KMS-11 (cell line): ENCODE results near the gene NUDCD3.

ENCODE experiments used
- H2AFZ ChIP-seq: fragments of 200-600 bp; sonication (generic); 2 replicates; pipeline ENCODE4 v1.6.1; 2016; ENCODE audit warnings: antibody characterized with exemption, mixed run types, low read depth
- H3K27ac ChIP-seq: fragments of 200-600 bp; sonication (generic); 2 replicates; pipeline ENCODE4 v1.6.1; 2016; ENCODE audit warnings: mild to moderate bottlenecking, mixed run types
- H3K27me3 ChIP-seq: fragments of 200-600 bp; sonication (generic); 2 replicates; pipeline ENCODE4 v1.6.1; 2017; ENCODE audit warnings: mild to moderate bottlenecking, low read depth, mixed run types, moderate library complexity; ENCODE audit not compliant: insufficient read depth
- H3K36me3 ChIP-seq: fragments of 200-600 bp; sonication (generic); 2 replicates; pipeline ENCODE4 v1.6.1; 2017; ENCODE audit warnings: mild to moderate bottlenecking, mixed run types; ENCODE audit not compliant: insufficient read depth
- H3K4me1 ChIP-seq: fragments of 200-600 bp; sonication (generic); 2 replicates; pipeline ENCODE4 v1.6.1; 2016; ENCODE audit warnings: mild to moderate bottlenecking, low read depth, mixed run types; ENCODE audit not compliant: poor library complexity, severe bottlenecking
- H3K4me2 ChIP-seq: fragments of 200-600 bp; sonication (generic); 2 replicates; pipeline ENCODE4 v1.7.0; 2016; ENCODE audit warnings: mild to moderate bottlenecking, mixed run types
- H3K4me3 ChIP-seq: fragments of 200-600 bp; sonication (generic); IDR thresholded peaks from 2 replicates; pipeline ENCODE4 v1.6.1; 2017; ENCODE audit warnings: low read depth, low read length, mixed read lengths; ENCODE audit not compliant: insufficient read depth
- H3K79me2 ChIP-seq: fragments of 200-600 bp; sonication (generic); 2 replicates; pipeline ENCODE4 v1.6.1; 2016; ENCODE audit warnings: low read depth, mixed run types; ENCODE audit not compliant: insufficient read depth
- H3K9ac ChIP-seq: fragments of 200-600 bp; sonication (generic); 2 replicates; pipeline ENCODE4 v1.6.1; 2016; ENCODE audit warnings: mild to moderate bottlenecking, mixed run types
- H4K20me1 ChIP-seq: fragments of 200-600 bp; sonication (generic); 2 replicates; pipeline ENCODE4 v1.6.1; 2016; ENCODE audit warnings: mild to moderate bottlenecking, mixed run types; ENCODE audit not compliant: insufficient read depth
- TF ChIP-seq, protein P1 (sequence below): fragments of 200-600 bp; sonication (generic); conservative IDR thresholded peaks from 2 replicates; pipeline ENCODE4 v1.6.1; 2017; ENCODE audit warnings: low read depth, mild to moderate bottlenecking, antibody characterized with exemption, low read length, moderate library complexity, mixed read lengths

The NUDCD3 gene

DNA sequence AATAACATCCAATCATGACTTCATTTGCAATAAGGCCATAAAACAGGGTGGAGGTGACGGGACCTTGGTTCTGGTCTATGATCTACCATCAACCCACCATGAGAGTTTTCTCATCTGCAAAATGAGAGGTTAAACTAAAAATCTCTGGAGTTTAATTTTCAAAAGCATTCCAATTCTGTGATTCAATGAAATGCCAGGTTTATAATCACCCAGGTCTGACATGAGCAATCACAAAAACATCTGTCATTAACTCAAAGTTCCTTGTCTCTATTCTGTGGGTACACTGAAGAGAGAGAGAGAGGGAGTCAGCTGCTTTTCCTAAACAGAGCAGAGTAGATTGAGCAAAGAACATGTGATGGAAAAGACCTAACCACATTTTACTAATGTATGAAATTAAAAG is 75.4 kb downstream of the NUDCD3 start:
- Histone ChIP-seq H3K4me3 (no peak overlapping the region), H3K9ac (no peak overlapping the region), H3K79me2 (no peaks in the 10 kb centered on the region), H3K27ac (no peak overlapping the region), H3K27me3 (no peaks in the 10 kb centered on the region), H4K20me1 (no peaks in the 10 kb centered on the region), H2AFZ (no peak overlapping the region), H3K4me1 (no peaks in the 10 kb centered on the region), H3K36me3 (no peaks in the 10 kb centered on the region), H3K4me2 (no peak overlapping the region)
- TF ChIP-seq, protein P1, sequence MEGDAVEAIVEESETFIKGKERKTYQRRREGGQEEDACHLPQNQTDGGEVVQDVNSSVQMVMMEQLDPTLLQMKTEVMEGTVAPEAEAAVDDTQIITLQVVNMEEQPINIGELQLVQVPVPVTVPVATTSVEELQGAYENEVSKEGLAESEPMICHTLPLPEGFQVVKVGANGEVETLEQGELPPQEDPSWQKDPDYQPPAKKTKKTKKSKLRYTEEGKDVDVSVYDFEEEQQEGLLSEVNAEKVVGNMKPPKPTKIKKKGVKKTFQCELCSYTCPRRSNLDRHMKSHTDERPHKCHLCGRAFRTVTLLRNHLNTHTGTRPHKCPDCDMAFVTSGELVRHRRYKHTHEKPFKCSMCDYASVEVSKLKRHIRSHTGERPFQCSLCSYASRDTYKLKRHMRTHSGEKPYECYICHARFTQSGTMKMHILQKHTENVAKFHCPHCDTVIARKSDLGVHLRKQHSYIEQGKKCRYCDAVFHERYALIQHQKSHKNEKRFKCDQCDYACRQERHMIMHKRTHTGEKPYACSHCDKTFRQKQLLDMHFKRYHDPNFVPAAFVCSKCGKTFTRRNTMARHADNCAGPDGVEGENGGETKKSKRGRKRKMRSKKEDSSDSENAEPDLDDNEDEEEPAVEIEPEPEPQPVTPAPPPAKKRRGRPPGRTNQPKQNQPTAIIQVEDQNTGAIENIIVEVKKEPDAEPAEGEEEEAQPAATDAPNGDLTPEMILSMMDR, result no peak

DNA sequence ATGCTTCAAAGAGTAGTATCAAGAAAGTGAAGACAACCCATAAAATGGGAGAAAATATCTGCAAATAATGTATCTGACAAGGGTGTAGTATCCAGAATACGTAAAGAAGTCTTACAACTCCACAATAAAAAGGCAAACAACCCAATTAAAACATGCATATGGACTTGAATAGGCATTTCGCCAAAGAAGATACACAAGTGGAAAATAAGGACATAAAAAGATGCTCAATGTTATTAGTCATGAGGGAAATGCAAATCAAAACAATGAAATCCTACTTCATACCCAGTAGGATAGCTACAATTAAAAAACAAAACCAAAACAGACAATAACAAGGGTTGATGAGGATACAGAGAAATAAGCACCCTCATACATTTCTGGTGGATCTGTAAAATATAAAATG is 79.2 kb downstream of the NUDCD3 start:
- Histone ChIP-seq H3K27ac (no peak overlapping the region), H3K4me2 (no peak overlapping the region), H3K36me3 (no peaks in the 10 kb centered on the region), H2AFZ (no peak overlapping the region), H3K9ac (no peak overlapping the region), H4K20me1 (no peaks in the 10 kb centered on the region; the same call in 1 of the 2 replicates), H3K27me3 (no peaks in the 10 kb centered on the region), H3K79me2 (0 out of 2 replicates have a peak, but pooled peaks cover 12% of the 10 kb centered on the region), H3K4me3 (no peak overlapping the region), H3K4me1 (no peaks in the 10 kb centered on the region)
- TF ChIP-seq, protein P1, result no peak

DNA sequence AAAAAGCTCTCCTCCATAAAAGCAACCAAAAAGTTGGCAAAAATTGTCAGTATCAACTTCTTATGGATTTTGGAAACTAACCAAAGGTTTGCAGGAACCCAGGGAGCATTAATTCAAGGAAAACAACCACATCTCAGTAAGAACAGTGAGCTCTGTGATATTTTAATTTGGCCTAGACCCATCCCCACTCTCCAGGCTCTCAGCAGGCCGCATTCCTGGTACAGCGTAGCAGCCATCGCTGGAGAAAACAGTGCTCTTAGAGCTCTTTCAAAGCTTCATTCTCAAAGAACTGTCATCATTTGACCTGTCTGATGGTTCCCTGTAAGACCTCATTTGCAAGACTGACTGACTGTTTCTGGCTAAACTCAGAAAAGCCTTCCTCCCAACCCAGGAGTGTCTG is 81.9 kb downstream of the NUDCD3 start:
- H3K9ac ChIP-seq, result no peak overlapping the region
- no peaks in the 10 kb centered on the region; the same call in 1 of the 2 replicates for H4K20me1 ChIP-seq
- H3K36me3 ChIP-seq, result no peaks in the 10 kb centered on the region
- TF ChIP-seq, protein P1, result no peak
- H3K4me1 ChIP-seq, result no peaks in the 10 kb centered on the region
- no peak overlapping the region for H3K27ac ChIP-seq
- H3K27me3 ChIP-seq, result no peaks in the 10 kb centered on the region
- H2AFZ ChIP-seq, result no peak overlapping the region
- no peak overlapping the region for H3K4me2 ChIP-seq
- 0 out of 2 replicates have a peak, but pooled peaks cover 12% of the 10 kb centered on the region for H3K79me2 ChIP-seq
- no peak overlapping the region for H3K4me3 ChIP-seq

DNA sequence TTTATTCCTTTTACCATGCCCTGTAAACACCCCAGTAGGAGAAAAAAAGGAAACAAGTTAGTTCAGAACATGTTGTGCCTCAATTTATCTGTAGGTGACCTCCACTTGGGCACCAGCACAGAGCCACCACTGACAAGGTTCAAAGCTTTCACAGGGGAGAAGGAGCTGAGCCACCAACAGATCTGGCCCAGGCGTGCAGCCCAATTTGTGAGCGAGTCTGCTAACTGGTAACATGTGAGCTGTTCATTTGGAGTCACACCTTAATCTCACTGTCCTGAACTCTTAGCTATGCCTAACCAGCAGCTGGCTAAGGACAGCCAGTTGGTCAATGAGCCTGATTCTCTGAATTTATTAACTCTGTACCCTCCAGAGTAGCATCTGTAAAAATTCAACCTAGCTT is 86.7 kb downstream of the NUDCD3 start:
- Histone ChIP-seq H3K9ac (no peak overlapping the region), H3K27ac (no peak overlapping the region), H3K27me3 (no peaks in the 10 kb centered on the region), H3K79me2 (0 out of 2 replicates have a peak, but pooled peaks cover 2% of the 10 kb centered on the region), H3K4me2 (no peak overlapping the region), H3K4me1 (no peaks in the 10 kb centered on the region), H3K4me3 (no peak overlapping the region), H4K20me1 (no peaks in the 10 kb centered on the region; the same call in 1 of the 2 replicates), H2AFZ (no peak overlapping the region), H3K36me3 (no peaks in the 10 kb centered on the region; the same call in 1 of the 2 replicates)
- TF ChIP-seq, protein P1, result no peak
